ENCODE results near the gene GKN2.

GRCh38 chr2:68920481-68921170, 32.1 kb downstream of the GKN2 start:
- TF ChIP-seq POLR2A (IDR thresholded peaks at IDR 0.05) (no peak), CTCF (IDR thresholded peaks at IDR 0.05) (no peak)

Measured in esophagus squamous epithelium (tissue), 4 donors.